Esophagus squamous epithelium (tissue), 4 donors: ENCODE results near the gene SF3B2.

Source experiments
- CTCF ChIP-seq, 6 experiments: fragments of 450-650 bp in 4 of 6; fragments of 200-600 bp in 2 of 6; sonication (generic) in 2 of 6; IDR thresholded peaks; one replicate each; pipeline ENCODE4 v1.5.1; 2016 to 2019; ENCODE audit warnings: antibody characterized with exemption in 6 of 6, mild to moderate bottlenecking in 4 of 6, moderate library complexity in 4 of 6
- POLR2A ChIP-seq, 4 donors: fragments of 450-650 bp; IDR thresholded peaks; one replicate each; pipeline ENCODE4 v1.6.1; 2017; ENCODE audit warnings: antibody characterized with exemption in 4 of 4, mild to moderate bottlenecking in 4 of 4, moderate library complexity in 3 of 4

- TF ChIP-seq POLR2A (IDR thresholded peaks at IDR 0.05) (no peak), CTCF (IDR thresholded peaks at IDR 0.05) (no peak)
Measured at GRCh38 chr11:66050581-66051231, 1.5 kb upstream of the SF3B2 start.
